GM19463 (cell line): ENCODE results near the gene ONECUT3.
"Not testable (repeated sequence)": the region's sequence is repeated elsewhere in the genome, so short reads cannot be mapped to it uniquely, and the experiment has no call there.

Experiments
- ATAC-seq: cut with Tn5 transposase; IDR thresholded peaks from one replicate; pipeline ENCODE4 v1.9.1; 2021; ENCODE audit warnings: mild to moderate bottlenecking, moderate library complexity; ENCODE audit not compliant: unreplicated experiment

The ONECUT3 gene

DNA sequence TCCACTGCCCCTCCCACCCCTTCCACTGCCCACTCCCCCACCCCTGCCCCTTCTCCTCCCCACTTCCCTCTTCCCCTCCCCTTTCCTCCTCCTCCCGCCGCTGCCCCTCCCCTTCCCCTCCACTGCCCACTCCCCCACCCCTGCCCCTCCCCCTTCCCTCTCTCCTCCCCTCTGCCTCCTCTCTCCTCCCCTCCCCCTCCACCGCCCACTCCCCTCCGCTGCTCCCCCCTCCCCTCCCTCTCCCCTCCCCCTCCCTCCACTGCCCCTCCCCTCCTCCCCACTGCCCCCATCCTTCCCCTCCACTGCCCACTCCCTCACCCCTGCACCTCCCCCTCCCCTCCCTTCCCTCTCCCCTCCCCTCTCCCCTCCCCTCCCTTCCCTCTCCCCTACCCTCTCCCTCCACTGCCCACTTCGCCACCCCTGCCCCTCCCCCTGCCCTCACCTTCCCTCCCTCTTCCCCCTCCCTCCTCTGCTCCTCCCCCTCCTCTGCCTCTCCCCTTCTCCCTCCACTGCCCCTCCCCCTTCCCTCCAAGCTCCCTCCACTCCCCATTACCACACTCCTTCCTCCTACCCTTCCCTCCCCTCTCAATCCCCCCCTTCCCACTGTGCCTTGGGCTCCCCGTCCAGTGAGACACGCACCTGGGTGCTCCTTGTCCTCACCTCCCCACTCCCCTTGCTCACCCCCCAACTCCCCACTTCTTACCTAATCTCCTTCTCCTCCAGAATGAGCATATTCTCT lies 36.9 kb downstream of the ONECUT3 start:
- ATAC-seq = no peak

DNA sequence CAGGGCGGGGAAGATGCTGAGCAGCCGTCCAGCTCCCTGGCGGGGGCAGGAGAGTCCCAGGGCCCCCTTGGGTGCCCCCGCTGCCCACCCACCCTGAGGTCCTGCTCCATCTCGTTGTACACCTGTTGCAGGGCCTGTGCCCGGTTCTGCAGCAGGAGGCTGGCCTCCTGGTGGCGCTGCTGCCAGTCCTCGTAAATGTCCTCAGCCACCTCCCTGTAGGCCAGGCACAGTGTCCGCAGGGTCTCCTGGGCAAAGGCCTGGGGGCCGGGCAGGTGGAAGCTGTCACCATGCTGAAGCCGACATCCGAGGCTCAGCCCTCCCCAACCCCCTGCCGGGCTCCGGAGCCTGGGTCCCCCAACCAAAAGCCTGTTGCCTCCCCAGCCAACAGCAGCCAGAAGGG lies 38.6 kb downstream of the ONECUT3 start:
- no peak for ATAC-seq

GRCh38 chr19:1794424-1795172 lies 41.3 kb downstream of the ONECUT3 start:
- no peak for ATAC-seq

- no peak for ATAC-seq
These were observed 43.3 kb downstream of the ONECUT3 start for GRCh38 chr19:1796395-1797142.

GRCh38 chr19:1797313-1797712 lies 44.0 kb downstream of the ONECUT3 start:
- not testable (repeated sequence) for ATAC-seq

DNA sequence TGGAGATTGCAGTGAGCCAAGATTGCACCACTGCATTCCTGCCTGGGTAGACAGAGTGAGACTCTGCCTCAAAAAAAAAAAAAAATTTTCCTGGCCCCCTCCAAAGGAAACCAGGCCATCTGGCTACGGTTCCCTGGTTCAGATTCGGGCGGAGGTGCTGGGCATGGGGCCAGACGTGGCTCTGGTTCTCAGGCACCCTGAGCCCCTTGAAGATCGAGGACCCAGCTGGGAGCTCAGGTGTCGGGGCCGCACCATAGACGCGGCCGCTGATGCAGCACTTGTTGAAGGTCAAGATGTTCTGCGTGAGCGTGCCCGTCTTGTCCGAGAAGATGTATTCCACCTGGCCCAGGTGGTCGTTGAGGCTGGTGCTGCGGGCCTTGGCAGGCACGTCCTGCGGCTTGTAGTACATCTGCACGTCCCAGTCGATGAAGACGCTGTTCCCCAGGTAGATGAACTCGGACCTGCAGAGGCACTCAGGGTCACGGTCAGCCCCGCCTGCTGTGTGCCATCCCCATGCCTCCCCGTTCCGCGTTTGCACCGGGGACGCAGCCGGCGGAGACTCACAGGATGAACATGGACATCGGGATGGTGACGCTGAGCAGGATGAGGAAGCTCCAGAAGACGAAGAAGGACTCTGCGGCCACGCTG lies 46.5 kb downstream of the ONECUT3 start:
- ATAC-seq = no peak

DNA sequence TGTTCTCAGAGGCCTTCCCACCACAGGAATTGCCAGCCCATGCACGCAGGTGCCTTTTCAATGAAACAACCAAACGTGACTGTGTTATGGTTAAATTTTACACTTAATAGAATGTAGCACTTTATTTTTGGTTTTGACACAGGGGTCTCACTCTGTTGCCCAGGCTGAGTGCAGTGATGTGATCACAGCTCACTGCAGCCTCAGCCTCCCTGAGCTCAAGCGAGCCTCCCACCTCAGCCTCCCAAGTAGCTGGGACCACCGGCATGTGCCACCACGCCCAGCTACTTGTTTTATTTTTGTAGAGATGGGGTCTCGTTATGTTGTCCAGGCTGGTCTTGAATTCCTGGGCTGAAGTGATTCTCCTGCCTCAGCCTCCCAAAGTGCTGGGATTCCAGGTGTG lies 51.6 kb downstream of the ONECUT3 start:
- no peak for ATAC-seq

GRCh38 chr19:1805401-1806183 lies 52.3 kb downstream of the ONECUT3 start:
- ATAC-seq = no peak

DNA sequence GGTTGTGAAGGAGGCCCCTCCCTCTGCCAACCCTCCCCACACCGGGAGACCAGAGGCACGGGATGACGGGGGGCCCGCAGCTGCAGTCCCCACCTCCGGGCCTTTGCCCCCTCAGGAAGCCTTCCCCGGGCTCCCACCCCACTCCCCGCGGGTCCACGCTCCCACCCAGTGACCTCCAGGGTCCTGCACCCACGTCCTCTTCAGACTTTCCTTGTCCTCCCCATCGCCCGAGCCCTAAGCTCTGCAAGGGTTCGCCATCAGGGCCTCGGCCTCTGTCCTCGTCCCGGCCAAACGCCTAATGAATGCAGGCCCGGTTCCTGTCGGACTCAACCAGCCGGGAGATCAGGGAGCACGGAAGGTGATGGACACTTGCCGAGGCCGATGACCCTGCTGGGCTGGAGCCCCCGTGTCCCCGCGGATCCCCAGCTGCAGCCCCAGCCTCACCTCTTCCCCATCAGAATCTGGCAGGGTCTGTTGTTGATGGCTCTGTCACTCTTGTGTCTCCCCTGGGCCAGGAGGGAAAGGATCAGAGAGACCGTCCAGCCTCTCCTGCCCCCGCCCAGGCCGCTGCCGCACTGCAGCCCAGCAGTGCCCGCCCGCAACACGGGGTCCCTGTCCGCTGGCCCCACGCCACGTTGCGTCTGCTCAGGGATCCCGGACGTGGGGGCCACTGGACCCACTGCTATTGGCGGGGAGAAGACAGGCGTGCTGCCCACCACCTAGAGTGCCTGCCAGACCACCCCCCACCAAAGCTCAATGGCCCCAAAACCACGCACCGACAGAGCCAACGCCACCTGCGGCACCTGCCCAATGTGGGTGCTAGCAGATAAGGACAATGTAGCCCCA lies 53.1 kb downstream of the ONECUT3 start:
- ATAC-seq = no peak

GRCh38 chr19:1807030-1807694 lies 53.9 kb downstream of the ONECUT3 start:
- no peak for ATAC-seq

DNA sequence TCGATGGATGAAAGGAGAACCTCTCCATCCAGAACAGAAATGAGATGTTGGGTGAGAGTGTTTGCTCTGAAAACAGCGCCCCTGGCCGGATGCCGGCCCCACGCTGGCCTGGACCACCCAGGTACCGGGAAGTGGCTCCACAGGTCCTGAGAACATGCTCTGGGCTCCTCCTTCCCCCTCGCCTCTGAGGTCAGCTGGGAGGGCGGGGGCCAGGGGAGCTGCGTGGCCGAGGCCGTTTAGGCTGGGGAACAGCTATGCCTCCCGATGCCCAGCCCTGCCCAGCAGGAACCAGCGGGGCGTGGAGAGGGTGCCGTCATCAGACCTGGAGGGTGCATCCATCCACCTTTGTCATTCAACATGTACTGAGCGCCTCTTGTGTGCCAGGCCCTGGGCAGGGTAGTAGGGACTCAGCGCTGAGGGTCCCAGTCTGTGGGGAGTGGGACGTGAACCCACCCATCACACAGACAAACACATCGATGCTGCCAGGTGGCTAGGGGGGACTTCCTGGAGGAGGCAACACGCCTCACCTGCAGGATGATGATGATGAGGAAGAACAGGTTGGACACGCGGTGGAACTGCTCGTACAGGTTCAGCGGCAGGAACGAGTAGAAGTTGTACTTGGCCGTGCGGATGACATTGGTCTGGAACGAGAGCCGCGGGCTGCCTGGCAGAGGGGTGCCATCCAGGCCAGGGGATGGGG lies 54.5 kb downstream of the ONECUT3 start:
- no peak for ATAC-seq

GRCh38 chr19:1808395-1808731 lies 55.1 kb downstream of the ONECUT3 start:
- no peak for ATAC-seq

DNA sequence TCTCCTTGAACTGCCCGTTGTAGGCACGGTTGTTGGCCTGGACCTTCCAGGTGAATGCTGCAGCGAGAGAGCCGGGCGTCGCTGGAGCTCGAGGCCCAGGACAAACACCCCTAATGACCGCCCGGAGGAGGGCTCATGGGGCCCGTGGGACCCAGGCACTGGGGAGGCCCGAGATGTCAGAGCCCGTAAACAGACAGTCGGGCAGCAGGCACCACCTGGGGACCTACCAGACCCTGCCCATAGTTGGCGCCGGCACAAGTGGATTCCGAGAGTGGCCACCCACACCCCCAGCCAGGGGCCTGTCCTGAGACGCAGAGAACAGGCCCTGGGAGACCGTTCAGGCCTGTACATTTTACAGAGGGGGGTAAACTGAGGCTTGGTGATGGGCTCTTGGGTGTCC lies 56.4 kb downstream of the ONECUT3 start:
- ATAC-seq = no peak

DNA sequence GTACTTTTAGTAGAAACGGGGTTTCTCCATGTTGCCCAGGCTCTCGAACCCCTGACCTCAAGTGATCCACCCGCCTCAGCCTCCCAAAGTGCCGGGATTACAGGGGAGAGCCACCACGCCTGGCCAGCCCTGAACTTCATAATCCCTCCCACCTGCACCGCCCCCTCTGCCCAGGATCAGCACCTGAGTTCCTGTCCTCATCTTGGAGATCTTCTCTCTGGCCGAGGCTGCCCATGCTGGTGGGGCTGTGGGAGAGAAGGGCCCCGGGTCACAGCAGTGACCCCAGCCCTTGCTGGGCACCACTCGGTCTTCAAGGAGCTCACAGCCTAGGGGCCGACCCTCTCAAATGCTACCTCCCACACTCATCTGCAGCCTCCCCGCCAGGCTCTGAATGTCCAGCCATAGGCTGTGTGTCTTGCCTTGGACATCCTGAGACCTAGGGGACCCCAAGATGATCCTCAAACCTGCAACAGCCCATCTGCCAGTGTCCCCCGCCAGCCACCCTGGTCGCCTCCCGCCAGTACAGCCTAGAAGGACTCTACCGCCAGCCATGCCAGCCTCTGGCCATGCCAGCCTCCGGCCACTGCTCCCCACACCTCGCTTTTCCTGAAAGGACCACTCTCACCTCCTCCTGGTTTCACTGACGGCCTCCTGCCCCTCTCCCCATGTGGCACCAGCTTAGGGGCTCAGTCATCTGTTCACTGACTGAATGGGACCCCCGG lies 57.3 kb downstream of the ONECUT3 start:
- ATAC-seq = no peak

GRCh38 chr19:1811472-1811894 lies 58.2 kb downstream of the ONECUT3 start:
- no peak for ATAC-seq

DNA sequence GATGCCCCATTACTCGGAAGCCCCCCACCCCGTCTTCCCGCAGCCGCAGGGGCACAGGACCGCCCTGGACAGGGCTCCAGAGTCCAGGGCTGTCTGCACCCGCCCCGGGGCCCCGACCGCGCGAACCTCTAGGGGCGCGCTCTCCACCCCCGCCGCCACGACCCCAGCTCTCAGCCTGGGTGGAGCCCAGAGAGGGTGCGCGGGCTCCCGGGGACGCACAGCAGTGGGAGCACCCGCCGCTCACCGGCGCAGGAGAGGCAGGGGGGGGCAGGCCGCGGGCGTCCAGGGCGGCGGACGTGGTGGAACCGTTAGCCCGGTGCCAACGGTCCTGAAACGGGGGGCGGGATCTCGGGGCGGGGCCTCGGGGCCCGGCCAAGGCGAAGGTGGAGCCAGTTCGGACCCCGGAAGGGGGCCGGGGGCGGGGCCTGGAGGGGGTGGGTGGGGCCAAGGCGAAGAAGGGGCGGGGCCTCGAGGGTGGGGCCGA lies 58.7 kb downstream of the ONECUT3 start, which contains the start of gene ATP8B3:
TSS of gene ATP8B3 (minus strand) at position 335 of the 484 bp plus-strand sequence. CDS start 540 bp downstream, outside the sequence.
- peak; percentile 21 for ATAC-seq

DNA sequence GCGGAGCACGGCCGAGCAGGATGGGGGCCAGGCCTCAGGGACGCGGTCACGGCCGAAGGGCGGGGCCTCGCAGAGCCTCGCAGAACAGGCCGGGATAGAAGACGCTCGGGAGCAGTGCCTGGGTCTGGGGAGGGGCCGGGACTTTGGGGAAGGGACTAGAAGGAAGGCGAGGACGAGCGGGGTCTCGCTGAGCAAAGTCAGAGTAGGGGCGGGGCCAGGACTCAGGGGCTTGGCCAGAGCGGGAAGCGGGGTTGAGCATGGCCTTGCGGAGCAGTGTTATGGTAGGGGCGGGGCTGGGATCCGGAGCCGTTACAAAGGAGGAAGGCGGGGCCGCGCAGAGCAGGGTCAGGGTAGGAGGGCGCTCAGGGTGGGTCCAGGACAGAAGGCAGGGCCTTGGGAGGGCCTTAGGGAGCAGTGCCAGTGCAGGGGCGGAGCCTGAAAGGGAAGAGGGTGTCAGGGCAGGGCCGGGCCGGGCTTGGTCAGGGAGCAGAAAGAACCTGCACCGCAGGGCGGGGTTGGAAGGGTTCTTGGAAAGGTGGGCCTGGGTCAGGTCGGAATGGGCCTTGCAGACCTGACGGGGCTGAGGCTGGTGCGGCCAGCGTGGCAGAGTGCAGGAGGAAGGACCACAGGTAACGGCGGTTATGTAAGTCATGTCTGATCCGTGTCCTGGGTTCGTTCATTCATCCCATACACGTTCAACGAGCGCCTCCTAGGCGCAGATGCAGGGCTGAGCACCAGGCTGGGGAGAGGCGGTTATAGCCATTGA lies 59.3 kb downstream of the ONECUT3 start:
- ATAC-seq = peak; percentile 78
